ENCODE measurements around the gene LAS1L.
"Not testable (repeated sequence)": the region's sequence is repeated elsewhere in the genome, so short reads cannot be mapped to it uniquely, and the experiment has no call there.

Gene LAS1L

DNA sequence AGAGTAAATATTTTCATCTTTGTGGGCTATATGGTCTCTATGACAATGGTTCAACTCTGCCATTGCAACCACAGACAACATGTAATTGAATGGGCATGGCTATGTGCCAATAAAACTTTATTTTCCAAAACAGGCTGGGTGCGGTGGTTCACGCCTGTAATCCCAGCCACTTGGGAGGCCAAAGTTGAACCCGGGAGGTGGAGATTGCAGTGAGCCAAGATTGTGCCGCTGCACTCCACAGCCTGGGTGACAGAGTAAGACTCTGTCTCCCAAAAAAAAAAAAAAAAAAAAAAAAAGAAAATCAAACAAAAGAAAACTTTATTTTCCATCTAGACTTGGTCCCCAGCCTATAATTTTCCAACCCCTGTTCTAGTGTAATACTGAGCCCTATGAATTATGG is 38.4 kb upstream of the LAS1L start:
- no peak for TF ChIP-seq ZFX (IDR thresholded peaks at IDR 0.05)
- TF ChIP-seq, protein P1, sequence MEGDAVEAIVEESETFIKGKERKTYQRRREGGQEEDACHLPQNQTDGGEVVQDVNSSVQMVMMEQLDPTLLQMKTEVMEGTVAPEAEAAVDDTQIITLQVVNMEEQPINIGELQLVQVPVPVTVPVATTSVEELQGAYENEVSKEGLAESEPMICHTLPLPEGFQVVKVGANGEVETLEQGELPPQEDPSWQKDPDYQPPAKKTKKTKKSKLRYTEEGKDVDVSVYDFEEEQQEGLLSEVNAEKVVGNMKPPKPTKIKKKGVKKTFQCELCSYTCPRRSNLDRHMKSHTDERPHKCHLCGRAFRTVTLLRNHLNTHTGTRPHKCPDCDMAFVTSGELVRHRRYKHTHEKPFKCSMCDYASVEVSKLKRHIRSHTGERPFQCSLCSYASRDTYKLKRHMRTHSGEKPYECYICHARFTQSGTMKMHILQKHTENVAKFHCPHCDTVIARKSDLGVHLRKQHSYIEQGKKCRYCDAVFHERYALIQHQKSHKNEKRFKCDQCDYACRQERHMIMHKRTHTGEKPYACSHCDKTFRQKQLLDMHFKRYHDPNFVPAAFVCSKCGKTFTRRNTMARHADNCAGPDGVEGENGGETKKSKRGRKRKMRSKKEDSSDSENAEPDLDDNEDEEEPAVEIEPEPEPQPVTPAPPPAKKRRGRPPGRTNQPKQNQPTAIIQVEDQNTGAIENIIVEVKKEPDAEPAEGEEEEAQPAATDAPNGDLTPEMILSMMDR (conservative IDR thresholded peaks at IDR 0.05): no peak
- H3K27ac ChIP-seq: no peak overlapping the region

DNA sequence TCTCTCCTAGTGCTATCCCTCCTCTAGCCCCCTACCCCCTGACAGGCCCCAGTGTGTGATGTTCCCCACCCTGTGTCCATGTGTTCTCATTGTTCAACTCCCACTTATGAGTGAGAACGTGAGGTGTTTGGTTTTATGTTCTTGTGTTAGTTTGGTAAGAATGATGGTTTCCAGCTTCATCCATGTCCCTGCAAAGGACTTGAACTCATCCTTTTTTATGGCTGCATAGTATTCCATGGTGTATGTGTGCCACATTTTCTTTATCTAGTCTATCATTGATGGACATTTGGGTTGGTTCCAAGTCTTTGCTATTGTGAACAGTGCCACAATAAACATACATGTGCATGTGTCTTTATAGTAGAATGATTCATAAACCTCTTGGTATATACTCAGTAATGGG is 28.3 kb upstream of the LAS1L start:
- not testable (repeated sequence) for H3K27ac ChIP-seq

DNA sequence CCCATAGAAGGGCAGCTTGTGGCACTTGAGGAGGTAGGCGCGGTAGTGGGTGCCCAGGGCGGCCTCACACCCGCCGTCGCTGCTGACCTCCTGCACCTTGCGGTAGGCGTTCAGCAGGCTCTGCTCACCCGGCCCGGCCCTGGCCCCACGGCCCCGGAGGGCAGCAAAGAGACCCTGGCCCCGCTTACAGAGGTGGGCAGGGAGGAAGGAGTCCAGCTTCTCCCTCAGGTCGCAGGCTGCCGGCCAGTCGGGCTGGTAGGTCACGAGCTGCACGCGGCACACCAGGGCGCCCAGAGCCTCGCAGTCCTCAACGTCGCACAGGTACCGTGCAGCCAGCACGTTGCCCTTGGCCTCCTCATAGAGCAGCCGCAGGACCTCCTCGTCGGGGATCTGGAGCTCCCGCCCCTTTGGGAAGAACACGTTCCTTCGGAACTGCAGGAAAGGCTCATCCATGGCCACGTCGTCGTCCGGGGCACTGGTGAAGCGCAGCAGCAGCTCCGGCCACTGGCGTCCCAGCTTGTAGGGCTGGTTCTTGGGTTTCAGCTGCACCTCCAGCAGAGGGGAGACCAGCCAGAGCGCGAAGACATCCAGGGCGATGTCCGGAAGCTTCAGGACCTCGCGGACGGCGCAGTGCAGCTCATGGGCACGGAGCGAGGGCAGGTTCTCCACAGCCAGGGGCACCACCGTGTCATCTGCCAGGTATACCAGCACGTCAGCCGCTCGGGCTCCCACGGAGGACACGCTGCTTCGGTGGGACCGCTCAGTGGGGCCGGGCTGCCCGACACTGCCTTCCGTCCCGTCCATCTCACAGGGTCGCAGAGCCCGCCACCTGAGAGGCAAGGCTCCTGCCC is 17.1 kb upstream of the LAS1L start:
- no peak overlapping the region for H3K27ac ChIP-seq
- TF ChIP-seq ZFX (IDR thresholded peaks at IDR 0.05): no peak
- TF ChIP-seq, protein P1 (conservative IDR thresholded peaks at IDR 0.05): no peak

DNA sequence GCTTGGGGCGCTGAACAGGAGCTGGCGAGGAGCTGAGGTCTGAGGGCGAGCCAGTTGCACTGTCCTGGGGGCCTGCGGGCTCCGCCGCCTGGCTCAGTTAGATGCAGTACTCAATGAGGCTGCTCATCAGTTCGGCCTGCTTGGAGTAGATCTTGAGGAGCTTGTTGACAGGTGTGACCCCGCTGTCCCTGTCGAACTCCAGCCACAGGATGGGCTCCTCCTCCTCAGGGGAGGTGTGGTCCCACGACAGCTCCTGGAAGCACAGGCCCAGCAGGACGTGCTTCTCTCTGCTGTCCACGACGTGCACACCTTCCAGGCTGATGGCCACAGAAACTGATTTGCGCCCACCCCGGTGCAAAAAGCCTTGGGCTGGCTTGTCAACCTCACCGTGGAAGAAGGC is 16.5 kb upstream of the LAS1L start:
- no peak overlapping the region for H3K27ac ChIP-seq
- no peak for TF ChIP-seq ZFX (IDR thresholded peaks at IDR 0.05)
- TF ChIP-seq, protein P1 (conservative IDR thresholded peaks at IDR 0.05): no peak

DNA sequence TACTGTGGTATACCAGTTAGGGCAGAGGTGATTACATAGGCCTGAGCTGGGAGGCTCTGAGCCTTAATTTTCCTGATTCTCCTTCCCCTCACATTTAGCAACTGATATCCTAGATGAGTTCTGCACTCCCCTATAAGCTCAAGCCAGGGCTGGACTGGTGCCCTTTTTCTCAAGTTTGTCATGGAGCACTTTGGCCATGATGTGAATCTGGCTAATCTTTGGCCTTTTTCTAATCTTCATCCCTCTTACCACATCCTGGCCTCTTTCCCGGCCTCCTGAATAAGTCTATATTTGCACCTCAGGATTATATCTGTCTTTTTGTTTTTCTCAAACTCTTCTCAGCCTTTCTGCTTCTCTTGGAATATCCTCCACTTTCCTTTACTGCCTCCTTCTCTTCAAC is 10.9 kb upstream of the LAS1L start:
- TF ChIP-seq, protein P1 (conservative IDR thresholded peaks at IDR 0.05): no peak
- TF ChIP-seq ZFX (IDR thresholded peaks at IDR 0.05): no peak
- no peak overlapping the region for H3K27ac ChIP-seq

DNA sequence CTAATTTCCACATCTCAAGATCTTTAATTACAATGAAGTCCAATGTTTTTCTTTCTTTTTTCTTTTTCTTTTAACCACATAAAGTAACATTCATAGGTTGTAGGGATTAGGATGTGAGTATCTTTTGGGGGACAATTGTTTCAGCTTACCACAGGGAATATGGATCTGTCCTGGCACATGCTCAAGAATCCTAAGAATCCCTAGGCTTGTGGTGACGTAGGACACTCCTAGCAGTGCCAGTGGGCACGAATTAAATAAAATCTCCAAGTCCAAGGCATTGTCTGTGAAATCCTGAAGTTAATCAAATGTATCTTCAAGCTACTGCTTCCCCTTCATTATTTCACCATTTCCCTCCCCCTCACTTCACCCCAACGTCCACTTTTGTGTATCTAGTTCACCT is 2.6 kb upstream of the LAS1L start:
- TF ChIP-seq, protein P1 (conservative IDR thresholded peaks at IDR 0.05): no peak
- no peak for TF ChIP-seq ZFX (IDR thresholded peaks at IDR 0.05)

DNA sequence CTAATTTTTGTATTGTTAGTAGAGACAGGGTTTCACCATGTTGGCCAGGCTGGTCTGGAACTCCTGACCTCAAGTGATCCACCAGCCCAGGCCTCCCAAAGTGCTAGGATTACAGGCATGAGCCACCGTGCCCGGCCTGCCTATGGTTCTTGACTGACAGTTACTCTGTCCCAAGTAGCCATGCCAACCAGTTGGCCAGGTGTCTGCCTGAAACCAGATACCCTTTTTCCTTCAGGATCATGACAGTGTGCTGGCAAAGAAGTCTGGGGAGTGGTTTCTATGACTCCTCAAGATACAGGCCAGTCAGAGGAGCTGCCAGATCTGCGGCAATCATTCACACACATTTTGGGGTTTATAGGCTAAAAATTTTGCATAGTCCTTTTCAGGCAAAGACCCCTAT is 1.7 kb upstream of the LAS1L start:
- no peak overlapping the region for H3K27ac ChIP-seq

More for the DNA sequence above, 2.6 kb upstream of the LAS1L start:
- H3K27ac ChIP-seq: no peak overlapping the region

More for the DNA sequence above, 1.7 kb upstream of the LAS1L start:
- TF ChIP-seq ZFX (IDR thresholded peaks at IDR 0.05): no peak
- TF ChIP-seq, protein P1 (conservative IDR thresholded peaks at IDR 0.05): no peak

Data from C4-2B (cell line).